ENCODE results near the gene CD81.

Gene CD81

GRCh38 chr11:2435288-2436012 is 58.3 kb downstream of the CD81 start:
- DNase-seq (ENCODE audit: insufficient read length, low spot score) (no peak), FAIRE-seq (no peak)
- no peak for TF ChIP-seq CTCF (IDR thresholded peaks at IDR 0.05; ENCODE audit: insufficient read depth, missing control alignments)

GRCh38 chr11:2436013-2436520 is 59.0 kb downstream of the CD81 start:
- DNase-seq (ENCODE audit: insufficient read length, low spot score) (no peak), FAIRE-seq (no peak)
- no peak for TF ChIP-seq CTCF (IDR thresholded peaks at IDR 0.05; ENCODE audit: insufficient read depth, missing control alignments)

- no peak for TF ChIP-seq CTCF (IDR thresholded peaks at IDR 0.05; ENCODE audit: insufficient read depth, missing control alignments)
- DNase-seq (ENCODE audit: insufficient read length, low spot score) (no peak), FAIRE-seq (no peak)
These were observed 59.5 kb downstream of the CD81 start for GRCh38 chr11:2436521-2437031.

GRCh38 chr11:2437516-2437915 is 60.4 kb downstream of the CD81 start:
- no peak for FAIRE-seq
- no peak for TF ChIP-seq CTCF (IDR thresholded peaks at IDR 0.05; ENCODE audit: insufficient read depth, missing control alignments)
- DNase-seq (ENCODE audit: insufficient read length, low spot score): no peak

GRCh38 chr11:2439820-2440219 is 62.7 kb downstream of the CD81 start:
- FAIRE-seq: no peak
- no peak for DNase-seq (ENCODE audit: insufficient read length, low spot score)
- TF ChIP-seq CTCF (IDR thresholded peaks at IDR 0.05; ENCODE audit: insufficient read depth, missing control alignments): no peak

GRCh38 chr11:2440646-2441045 is 63.5 kb downstream of the CD81 start:
- FAIRE-seq: no peak
- no peak for TF ChIP-seq CTCF (IDR thresholded peaks at IDR 0.05; ENCODE audit: insufficient read depth, missing control alignments)
- DNase-seq (ENCODE audit: insufficient read length, low spot score): no peak

- FAIRE-seq (no peak), DNase-seq (ENCODE audit: insufficient read length, low spot score) (no peak)
- TF ChIP-seq CTCF (IDR thresholded peaks at IDR 0.05; ENCODE audit: insufficient read depth, missing control alignments): no peak
These were observed 64.1 kb downstream of the CD81 start for GRCh38 chr11:2441171-2441570.
